Measurements from ENCODE around the gene ADGRA1.
"Not testable (repeated sequence)": the region's sequence is repeated elsewhere in the genome, so short reads cannot be mapped to it uniquely, and the experiment has no call there.

ADGRA1 gene

DNA sequence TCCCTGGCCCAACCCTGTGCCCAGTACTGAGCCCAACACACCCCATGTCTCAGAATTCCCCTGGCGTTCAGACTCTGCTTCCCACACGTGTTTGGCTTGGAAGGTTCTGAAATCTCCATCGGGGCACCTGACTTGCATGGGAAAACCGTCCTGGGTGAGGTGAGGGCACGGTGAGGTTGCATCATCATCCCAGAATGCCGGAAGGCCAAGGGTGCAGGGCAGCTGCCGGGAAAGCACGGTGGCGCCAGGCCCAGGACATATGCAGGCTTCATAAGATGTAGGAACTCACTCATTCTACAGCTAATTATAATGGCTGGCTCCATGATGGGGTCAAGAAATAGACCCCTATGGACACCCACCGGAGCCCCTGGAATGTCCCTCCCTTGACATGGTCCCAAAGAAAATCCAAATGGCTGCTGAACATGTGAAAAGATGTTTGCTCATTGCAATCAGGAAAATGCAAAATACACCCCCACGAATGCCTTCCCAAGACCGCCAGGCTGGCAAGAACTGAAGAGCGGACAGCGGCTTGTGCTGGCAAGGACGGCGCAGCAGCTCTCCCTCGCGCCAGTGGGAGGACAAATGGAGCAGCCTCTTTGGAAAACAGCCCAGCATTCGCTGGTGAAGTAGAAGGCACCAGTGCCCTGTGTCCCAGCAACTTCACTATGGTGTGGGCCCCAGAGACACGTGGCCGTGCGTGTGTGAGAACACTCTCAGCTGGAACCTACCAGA lies 74.6 kb downstream of the ADGRA1 start:
- DNase-seq (ENCODE audit: low read depth) = no peak

DNA sequence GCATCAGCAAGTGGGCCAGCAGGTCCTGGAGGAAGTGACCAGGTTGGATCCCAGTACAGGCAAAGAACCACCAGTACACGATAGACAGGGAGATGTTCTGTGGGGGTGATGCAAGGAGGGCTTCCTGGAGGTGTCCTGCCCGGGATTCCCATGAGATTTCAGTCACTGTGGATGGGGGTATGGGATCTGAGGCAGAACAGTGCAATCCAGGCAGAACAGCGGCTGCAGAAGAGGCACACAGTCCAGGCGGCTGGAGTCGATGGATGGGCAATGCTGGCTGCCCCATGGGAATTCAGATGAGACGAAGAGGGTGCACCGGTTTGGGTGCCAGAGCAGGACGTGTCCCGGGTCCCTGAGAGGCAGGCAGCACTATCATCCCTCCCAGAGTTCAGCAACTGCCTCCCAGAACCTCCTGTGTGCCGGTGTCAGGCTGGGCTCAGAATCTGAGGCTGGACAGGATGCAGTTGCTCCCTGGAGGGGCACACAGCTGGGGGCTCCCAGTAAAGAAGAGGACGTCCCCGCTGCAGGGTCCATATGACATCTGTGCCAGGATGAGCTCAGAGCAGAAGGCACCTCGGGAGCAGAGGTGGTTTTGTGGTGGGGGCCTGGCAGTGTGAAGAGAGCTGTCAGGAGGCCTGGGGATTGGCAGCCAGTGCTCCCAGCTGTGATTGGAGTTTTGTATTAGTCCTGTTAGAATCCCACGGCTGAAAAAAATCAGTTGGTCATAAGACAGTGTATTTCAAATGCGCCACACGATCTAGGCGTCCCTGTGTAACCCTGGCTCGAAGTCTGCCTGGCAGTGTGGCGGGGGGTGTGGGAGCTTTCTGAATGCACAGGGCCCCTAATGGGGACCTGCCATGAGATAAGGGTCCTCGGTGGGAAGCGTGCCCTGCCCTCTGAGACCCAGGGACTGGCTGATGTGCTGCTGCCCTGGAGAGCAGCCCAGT lies 75.5 kb downstream of the ADGRA1 start:
- DNase-seq (ENCODE audit: low read depth) = no peak

DNA sequence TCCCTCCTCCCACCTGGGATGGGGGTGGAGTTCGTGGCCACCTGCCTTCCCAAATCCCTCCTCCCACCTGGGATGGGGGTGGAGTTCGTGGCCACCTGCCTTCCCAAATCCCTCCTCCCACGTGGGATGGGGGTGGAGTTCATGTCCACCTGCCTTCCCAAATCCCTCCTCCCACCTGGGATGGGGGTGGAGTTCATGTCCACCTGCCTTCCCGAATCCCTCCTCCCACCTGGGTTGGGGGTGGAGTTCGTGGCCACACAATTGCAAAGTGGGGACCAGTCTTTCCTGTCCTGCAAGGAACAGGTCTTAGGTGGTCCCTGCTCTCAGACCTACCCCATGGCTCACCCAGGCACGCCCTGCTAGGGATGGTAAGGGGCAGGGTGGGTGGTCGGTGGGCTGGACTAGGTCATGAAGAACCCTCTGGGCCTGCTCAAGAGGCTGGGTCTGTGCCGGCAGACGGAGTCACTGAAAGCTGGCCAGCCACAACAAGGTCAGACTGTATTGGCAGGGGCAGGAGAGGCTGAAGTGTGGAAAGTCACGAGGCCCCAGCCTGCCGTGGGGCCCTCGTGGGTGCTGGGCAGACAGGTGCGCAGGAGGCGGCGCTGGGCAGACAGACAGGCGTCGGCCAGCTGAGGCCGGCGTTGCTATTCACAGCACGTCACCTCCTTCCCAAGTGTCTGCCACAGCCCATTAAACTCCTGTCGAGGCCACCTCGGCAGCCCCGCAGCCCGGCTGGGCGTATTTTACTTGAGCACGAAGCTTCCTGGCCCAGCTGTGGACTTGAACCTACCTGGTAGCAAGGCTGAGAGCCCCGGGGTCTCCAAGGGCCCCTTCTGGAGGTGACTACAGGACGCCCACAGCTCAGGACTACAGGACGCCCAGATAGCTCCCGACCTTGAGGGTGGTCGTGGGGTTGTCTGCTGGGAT lies 76.4 kb downstream of the ADGRA1 start:
- DNase-seq (ENCODE audit: low read depth) = no peak

DNA sequence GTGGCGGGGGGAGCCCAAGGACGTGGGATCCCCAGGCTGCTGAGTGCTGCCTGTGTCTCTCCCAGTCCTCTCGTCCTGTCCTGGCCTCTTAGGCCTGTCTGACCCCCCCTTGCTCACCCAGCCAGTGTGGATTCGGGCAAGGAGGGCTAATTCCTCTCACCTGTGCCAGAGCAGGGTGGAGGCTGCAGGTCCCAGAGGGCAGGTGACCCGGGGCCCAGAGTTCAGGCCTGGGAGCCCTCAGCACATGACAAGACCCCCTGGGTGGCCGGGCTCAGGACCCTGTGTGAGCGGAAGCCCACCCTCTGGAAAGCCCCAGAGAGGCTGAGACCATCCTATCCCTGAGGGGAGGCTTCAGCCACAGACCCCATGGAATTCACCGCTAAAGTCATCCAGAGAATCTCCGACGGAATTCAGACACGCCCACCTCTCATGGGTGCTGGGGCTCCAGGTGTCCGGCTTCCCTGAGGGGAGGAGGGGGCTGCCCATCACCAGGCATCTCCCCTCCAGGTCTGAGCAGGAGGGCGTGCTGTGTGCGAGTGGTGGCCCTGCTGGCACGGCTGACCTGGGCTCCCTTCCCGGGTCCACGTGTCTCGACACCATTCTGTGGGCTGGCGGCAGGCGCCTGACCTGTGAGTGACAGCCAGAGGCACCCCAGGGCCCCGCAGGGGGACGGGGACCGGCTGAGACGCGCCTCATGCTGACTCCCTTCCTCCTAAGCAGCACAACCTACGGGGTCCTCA lies 77.3 kb downstream of the ADGRA1 start:
- DNase-seq (ENCODE audit: low read depth) = no peak

DNA sequence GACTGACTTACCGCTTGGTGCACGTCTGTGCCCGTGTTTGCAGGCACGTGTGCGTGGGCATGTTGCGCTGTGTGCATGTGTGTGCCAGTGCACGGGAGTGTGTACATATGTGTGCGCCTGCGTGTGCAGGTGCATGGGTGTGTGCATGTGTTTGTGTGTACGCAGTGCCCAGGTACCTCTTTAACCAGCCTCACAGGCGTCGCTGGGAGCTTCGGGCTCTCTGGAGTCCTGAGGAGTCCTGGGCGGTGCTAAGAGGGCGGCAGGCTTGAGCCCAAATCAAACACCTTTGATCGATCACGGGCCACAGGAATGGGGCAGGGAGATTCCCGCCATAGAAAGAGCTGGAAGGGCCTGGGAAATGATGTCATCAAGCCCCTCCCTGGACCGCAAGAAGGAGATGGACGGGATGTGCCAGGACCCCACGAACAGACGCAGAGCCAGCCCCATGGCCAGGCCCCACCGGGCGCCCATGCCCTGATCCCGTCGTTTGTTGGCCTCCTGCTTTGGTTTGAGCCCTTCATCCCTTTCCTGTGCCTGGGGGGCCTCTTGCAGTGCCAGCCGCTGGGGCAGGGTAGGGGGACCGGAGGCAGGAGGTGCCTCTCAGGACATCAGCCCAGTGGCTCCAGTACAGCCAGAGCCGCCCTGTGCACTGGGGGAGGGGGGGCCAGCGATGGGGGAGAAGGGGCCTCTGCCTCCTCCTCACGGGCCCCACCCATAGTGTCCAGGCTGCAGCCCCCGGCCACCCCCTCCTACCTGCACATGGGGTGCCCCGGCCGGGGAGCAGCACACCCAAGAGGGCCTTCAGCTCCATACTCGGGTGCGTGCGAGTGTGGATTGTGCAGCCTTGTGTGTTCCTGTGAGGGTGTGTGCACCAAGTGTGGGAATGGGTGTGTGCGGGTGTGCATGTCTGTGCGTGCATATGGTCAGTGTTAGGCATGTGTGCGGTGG lies 78.1 kb downstream of the ADGRA1 start:
- DNase-seq (ENCODE audit: low read depth) = no peak

DNA sequence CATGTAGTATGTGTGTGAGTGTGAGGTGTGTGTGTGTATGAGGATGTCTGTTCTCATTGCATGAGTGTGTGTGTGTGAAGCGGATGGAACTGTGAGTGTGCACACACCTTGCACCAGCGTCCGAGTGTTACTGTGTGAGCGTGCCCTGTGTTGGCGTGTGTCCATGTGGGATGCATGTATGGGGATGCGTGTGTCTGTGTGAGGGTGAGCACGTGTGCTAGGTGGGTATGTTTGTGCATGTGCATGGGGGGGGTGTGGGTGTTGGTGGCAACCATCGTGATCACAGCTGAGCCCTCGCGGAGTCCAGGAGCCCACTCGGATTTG lies 78.7 kb downstream of the ADGRA1 start:
- DNase-seq (ENCODE audit: low read depth) = no peak

DNA sequence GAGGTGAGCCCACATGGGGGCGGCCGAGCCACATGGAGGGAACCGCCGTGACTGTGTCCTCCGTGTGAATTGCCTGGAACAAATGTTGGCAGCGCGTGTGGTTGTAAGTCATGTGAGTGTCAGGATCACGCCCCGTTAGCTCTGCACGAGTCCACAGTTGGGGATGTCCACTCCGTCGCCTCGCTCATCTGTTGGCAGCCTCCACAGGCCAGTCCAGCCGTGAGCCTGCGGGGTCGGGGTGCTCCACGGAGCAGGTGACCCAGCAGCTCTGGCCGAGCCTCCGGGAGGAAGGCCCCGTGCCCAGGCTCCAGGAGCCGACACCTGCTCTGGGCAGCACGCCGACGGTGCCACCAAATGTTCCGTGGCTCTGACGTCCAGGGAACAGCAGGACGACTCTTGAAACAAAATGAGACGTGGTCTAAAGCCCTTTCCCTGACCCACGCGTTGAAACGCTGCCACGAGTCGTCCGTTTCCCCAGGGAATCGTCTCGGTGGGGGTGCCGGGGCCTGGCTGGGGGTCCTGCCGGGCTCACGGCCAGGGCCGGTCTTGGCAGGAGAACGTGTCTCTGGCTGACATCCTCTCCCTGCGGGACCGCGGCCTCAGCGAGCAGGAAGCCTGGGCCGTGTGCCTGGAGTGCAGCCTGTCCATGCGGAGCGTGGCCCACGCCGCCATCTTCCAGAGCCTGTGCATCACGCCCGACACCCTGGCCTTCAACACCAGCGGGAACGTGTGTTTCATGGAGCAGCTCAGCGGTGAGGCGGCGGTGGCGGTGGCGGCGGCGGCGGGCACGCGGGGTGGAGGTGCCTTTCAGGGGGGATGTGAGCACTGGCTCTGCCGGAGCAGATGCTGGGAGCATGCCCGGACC lies 79.3 kb downstream of the ADGRA1 start:
- no peak for DNase-seq (ENCODE audit: low read depth)

DNA sequence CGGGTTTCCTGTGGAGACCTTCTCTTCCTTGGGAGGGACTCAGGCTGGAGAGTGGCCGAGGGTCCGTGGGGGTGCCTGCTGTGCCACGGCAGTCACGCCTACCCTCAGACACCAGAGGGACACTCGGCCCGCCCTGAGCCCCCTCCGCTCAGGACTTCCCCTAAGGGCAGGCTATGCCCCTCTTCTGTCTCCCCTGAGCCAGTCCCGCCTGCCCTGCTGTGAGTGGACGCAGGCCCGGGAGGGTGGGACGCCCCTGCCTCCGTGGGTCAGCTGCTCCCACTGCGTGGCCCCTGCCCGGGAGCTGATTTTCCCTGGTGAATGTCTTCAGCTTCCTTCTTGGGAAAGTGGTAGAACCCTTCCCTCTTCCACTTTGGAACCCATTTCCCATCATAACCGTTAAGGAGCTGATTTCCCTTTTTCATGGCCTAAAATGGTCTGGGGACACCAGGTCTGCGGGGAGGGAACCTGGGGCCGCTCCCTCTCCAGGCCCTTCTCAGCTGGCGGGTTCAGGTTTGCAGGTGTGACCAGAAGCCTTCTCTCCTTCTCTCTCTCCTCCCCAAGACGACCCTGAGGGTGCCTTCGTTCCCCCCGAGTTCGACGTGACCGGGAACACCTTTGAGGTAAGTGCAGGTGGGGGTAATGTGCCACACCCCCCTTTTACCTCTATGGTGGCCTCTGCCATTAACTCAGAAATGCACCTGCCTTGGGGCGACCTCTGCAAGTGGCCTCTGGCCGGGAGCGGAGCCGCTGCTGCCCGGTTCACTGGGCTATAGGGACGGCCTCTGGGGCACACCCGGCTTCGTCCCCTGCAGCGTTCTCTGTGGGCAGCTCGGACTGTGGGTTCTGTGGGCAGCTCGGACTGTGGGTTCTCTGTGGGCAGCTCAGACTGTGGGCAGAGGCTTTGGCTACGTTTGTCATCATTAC lies 80.2 kb downstream of the ADGRA1 start:
- DNase-seq (ENCODE audit: low read depth) = no peak

DNA sequence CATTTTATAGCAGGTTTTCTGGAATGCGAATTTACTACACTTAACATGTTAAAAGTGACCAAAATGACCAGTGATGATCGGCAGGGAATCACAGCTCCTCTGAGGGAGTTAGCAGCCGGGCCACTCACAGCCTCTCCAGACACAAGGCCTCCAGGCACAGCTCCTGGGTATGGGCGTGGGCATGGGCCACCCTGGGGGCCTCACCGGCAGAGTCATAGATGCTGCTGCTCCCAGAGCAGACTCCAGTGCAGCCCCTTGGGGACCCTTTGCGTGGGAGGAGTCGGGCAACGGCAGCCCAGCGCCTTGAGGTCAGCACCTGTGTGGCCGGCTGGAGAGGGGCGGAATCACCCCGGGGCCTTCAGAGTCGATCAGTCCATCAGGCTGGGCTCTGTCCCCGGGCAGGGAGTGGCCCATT lies 80.9 kb downstream of the ADGRA1 start:
- DNase-seq (ENCODE audit: low read depth) = no peak

DNA sequence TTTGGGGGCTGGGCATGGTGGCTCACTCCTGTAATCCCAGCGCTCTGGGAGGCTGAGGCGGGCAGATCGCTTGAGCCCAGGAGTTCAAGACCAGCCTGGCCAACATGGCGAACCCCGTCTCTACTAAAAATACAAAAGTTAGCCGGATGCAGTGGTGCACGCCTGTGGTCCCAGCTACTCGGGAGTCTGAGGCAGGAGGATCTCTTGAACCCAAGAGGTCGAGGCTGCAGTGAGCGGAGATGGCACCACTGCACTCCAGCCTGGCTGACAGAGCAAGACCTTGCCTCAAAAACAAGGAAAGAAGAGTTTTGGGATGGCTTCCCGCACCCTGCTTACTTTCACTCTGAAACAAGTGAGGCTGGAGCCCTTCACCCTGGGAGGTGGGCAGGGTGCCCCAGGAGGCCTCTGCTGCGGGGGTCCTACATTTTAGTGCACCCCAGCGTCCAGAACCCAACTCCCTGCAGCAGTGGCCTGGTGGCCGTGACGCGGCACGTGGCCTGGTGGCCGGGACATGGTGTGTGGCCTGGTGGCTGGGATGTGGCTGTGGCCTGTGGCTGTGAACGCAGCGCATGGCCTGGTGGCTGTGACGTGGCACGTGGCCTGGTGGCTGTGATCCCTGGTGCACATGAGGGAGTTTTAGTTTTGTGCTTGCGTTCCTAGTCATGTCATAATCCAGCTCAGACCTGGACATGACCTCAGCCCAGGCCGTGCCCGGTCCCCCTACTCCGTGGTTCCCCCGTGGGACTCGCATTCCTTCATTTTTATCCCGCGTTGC lies 81.6 kb downstream of the ADGRA1 start:
- DNase-seq (ENCODE audit: low read depth) = no peak

DNA sequence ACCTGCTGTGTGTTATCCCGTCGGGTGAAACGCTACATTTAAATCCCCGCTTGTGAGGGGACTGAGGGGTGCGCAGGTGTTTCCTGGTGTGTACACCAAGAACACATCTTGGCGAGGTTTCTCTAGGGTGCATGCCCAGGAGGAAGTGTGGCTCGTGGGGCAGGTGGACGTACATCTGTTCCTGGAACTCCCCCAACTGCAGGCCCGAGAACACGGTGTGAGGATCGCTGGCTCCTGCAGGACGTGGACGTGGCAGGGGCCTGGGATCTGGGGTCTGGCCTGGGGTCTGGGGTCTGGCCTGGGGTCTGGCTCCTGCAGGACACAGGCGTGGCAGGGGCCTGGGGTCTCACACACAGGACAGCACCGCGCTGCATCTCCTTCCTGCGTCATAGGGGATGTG lies 82.4 kb downstream of the ADGRA1 start:
- no peak for DNase-seq (ENCODE audit: low read depth)

DNA sequence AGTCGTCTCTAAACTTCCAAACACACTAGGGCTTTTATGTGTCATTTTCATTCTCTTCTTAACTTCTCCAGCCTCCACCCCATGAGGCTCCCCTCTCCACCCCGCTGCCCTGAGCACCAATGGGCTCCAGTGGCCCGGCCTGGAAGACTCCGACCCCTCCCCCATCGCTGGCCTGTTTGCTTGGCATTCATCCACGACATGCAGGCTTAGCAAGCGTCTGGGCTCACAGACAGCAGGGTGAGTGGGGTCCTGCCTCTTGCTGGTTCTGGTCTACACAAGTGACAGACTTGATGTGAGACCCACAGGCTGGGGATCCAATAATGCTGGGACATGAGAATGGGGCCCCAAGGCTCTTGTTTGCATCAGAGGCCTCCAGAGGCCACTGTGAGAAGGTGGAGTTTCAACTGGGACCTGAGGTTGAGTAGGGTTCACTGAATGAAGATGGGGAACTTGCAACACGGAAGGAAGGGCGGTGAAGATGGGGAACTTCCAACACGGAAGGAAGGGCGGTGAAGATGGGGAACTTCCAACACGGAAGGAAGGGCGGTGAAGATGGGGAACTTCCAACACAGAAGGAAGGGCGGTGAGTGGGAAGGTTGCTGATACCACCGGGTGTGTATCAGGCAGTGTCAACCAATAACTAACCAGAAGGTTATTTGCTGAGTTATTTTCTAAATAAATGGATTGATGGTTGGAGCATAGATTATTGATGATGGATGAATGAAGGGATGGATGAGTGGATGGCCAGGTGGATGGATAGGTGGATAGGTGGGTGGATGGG lies 86.3 kb downstream of the ADGRA1 start:
- DNase-seq (ENCODE audit: low read depth) = no peak

DNA sequence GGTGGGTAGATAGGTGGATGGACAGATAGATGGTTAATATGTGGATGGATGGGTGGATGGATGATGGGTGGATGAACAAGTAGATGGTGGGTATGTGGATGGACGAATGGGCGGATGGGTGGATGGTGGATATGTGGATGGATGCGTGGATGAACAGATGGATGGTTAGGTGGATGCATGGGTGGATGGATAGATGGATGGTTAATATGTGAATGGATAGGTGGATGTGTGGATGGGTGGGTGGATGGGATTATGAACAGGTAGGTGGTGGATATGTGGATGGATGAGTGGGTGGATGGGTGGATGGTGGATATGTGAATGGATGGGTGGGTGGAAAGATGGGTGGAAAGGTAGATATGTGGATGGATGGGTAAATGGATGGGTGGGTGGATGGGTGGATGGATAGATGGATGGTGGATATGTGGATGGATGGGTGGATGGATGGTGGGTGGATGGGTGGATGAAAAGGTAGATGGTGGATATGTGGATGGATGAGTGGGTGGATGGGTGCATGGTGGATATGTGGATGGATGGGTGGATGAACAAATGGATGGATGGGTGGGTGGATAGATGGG lies 87.1 kb downstream of the ADGRA1 start:
- DNase-seq (ENCODE audit: low read depth) = no peak

DNA sequence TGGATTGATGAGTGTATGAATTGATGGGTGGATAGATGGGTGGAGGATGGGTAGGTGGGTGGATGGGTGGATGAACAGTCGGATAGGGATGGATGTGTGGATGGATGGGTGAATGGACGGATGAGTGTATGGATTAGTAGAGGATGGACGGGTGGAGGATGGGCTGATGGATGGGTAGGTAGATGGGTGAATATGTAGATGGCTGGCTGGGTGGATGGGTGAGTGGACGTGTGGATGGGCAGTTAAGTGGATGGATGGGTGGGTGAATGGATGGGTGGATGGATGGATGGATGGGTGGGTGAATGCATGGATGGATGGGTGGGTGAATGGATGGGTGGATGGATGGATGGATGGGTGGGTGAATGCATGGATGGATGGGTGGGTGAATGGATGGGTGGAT lies 87.9 kb downstream of the ADGRA1 start:
- DNase-seq (ENCODE audit: low read depth) = not testable (repeated sequence)

DNA sequence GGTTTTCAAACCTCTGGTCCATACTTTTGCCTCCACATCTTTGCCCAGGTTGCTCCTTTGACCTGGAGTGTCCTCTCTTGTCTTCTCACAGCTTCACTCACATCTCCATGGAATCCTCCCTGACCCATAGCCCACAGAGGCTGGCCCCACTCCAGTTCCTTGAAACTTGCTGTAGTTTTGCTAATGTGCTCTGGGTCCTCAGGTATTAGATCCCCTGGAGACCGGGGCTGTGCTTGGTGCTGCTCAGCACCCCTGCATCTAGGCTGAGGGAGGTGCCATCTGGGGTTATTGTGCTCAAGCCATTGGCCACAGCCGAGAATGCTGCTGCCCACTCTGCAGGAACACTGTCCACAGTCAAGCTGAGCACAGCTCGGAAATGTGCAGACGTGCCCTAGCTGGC lies 88.8 kb downstream of the ADGRA1 start:
- no peak for DNase-seq (ENCODE audit: low read depth)

DNA sequence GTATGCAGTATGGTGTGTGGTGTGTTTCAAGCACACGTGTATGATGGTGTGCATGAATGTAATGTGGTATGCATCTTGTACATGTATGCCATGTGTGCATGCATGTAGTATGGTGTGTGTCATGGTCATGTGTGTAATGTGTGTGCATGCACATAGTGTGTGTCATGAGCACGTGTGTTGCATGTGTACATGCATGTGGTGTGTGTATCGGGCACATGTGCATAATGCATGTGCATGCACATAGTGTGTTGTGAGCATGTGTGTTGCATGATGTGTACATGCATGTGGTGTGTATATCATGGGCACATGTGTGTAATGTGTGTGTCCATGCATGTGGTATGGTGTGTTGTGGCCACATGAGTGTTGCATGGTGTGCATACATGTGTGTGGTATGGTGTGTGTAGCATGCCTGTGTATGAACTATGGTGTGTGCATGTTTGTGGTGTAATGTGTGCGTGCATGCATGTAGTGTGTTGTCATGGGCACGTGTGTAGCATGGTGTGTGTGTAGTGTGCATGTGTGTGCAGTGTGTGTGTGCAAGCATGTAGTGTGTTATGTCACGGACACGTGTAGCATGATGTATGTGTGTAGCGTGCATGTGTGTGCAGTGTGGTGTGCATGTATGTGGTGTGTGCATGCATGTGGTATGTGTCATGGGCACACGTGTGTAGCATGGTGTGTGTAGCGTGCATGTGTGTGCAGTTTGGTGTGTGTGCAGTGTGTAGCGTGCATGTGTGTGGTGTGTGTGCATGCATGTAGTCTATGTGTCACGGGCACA lies 89.8 kb downstream of the ADGRA1 start:
- DNase-seq (ENCODE audit: low read depth) = no peak
